IPS-11a (cell line): ENCODE results near the gene ZNF860.
"Not testable (repeated sequence)": the region's sequence is repeated elsewhere in the genome, so short reads cannot be mapped to it uniquely, and the experiment has no call there.

Source experiments
- H3K4me3 ChIP-seq: one replicate; pipeline ENCODE4 v1.5.1; 2013; ENCODE audit warnings: low read depth, low read length, control low read depth

Gene ZNF860

DNA sequence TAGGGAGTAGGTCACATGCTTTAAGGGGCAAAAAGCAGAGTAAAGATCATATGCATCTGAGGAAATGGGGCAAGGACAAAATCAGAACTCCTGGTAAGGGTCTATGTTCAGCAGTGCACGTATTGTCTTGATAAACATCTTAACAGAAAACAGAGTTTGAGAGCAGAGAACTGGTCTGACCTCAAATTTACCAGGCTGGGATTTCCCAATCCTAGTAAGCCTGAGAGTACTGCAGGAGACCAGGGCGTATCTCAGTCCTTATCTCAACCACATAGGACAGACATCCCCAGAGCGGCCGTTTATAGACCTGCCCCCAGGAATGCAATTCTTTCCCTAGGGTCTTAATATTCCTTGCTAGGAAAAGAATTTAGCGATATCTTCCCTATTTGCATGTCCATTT is 13.5 kb downstream of the ZNF860 start:
- H3K4me3 ChIP-seq = not testable (repeated sequence)

DNA sequence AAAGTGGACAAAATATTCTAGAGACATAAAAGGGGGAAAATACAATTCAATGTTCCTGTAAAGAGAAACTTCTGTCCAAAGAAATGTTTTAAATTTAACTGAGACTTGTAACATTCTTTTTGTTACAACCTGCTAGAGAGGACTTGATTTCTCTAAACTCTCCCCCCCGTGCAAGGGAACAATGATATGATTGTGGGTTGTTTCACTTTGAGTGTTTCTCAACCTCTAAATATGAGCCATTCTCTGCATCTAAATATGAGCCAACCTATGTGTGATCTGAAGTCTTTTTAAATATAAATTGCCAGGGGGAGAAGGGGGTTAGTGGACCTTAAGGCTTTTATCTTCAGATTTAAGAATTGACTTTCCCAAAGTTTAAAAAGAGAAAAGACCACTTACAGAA is 14.6 kb downstream of the ZNF860 start:
- H3K4me3 ChIP-seq = no peak overlapping the region

GRCh38 chr3:31997500-31997899 is 15.9 kb downstream of the ZNF860 start:
- no peak overlapping the region for H3K4me3 ChIP-seq

- no peak overlapping the region for H3K4me3 ChIP-seq
Observed at GRCh38 chr3:31999907-32000439, 18.4 kb downstream of the ZNF860 start.

GRCh38 chr3:32000877-32001276 is 19.3 kb downstream of the ZNF860 start:
- no peak overlapping the region for H3K4me3 ChIP-seq

DNA sequence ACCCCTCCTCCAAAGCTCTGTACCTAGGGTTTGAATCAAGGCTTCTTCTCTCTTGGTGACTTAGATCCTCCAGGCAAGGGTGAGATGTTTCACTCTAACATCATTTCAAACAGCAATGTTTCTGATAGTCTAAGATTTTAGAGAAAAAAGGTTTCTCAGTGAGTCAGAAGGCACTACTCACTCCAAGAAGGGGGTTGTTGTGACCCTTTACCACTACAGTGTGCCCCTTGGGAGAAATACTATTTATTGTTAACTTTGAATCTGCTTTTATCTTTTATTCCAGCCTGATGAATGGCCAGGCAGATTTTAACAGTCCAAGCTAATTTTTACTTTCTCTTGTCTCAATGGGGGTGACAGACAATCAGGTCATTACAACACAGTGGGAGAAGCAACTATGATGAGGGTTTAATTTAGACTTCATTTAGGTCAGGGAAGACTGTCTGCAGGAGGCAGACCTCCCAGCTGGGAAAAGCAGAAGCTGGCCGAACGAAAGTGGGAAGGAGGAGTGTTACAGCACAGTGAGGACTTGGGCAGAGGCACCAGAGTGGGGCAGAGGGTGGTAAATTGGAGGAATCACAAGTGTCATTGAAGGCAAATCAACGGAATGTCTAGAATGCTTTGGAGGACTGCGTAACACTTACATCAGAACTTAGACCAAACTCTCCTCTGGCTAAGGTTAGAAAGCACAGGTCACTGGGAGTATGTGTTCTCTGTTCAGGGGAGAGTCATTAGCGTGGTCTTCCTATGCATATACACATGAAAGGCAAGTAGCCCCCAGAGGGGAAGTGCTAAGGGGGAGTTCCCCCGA is 21.2 kb downstream of the ZNF860 start:
- H3K4me3 ChIP-seq = no peak overlapping the region

DNA sequence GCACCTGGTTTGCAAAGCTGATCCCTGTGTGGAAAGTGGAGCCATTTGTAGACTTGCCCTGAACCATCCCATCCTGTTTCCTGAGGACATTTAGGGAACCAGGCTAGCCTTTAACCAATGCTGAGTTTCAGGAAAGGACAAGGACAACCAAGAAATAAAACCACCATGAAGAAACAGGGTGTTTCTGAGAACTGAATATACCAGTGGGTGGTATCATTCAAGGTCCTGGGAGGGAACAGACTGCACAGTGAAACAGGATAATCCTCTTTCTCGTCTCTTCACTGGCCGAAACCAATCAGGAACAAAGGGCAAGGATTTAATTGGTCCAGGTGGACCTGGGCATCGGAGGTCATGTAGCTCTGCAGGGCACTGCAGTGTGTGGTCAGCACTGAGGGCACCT is 21.8 kb downstream of the ZNF860 start:
- no peak overlapping the region for H3K4me3 ChIP-seq

GRCh38 chr3:32004113-32004765 is 22.7 kb downstream of the ZNF860 start:
- no peak overlapping the region for H3K4me3 ChIP-seq

- H3K4me3 ChIP-seq = no peak overlapping the region
Observed at GRCh38 chr3:32009101-32009500, 27.6 kb downstream of the ZNF860 start.

DNA sequence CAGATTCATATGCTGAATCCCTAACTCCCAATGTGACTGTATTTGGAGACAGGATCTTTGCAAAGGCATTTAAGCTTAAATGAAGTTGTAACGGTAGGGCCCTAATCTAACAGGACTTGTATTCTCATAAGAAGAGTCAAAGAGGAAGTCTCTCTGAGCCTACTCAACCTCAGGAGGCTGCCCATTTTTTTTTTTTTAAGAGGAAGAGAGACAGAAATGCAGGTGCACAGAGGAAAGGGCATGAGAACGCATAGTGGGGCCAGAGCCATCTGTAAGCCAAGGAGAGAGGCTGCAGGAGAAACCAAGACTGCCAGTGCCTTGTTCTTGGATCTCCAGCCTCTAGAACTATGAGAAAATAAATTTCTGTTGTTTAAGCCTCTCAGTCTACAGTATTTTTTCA is 28.4 kb downstream of the ZNF860 start:
- no peak overlapping the region for H3K4me3 ChIP-seq

GRCh38 chr3:32010699-32011098 is 29.1 kb downstream of the ZNF860 start:
- H3K4me3 ChIP-seq = not testable (repeated sequence)

DNA sequence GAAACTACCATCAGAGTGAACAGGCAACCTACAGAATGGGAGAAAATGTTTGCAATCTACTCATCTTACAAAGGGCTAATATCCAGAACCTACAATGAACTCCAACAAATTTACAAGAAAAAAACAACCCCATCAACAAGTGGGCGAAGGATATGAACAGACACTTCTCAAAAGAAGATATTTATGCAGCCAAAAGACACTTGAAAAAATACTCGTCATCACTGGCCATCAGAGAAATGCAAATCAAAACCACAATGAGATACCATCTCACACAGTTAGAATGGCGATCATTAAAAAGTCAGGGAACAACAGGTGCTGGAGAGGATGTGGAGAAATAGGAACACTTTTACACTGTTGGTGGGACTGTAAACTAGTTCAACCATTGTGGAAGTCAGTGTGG is 34.1 kb downstream of the ZNF860 start:
- not testable (repeated sequence) for H3K4me3 ChIP-seq

DNA sequence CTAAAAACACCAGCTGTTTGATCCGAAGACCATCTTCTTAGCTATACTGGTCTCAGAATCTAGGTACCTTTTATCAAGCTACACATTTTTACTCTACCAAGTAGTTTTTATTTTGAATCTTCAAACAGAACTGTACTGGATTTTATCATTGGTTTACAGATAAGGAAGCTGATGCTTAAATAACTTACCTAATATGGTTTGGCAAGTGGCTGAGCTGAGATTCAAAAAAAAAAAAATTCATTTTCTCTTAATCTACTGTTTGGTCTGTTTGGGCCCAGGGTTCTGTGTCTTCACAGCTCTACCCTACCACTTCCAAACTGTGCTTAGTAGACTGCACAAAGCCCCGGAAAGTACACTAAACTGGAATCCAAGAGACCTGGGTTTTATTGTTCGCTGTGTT is 35.7 kb downstream of the ZNF860 start:
- H3K4me3 ChIP-seq = no peak overlapping the region

GRCh38 chr3:32018757-32019564 is 37.4 kb downstream of the ZNF860 start:
- no peak overlapping the region for H3K4me3 ChIP-seq

DNA sequence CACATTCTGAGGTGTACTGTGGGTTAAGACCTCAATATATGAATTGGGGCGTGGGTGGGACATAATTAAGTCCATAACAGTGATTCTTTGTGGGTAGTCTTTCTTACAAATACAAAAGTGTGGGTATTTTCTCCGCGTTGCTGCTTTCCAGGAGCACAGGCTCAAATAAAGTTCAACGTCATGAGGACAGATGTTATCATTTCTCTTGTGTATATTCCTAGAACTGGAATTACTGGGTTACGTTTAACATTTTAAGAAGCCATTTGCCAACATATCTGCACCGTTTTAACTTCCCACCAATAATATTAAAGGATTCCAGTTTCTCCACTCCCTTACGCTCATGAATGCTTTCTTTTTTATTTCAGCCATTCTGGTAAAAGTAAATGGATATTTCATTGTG is 39.6 kb downstream of the ZNF860 start:
- H3K4me3 ChIP-seq = no peak overlapping the region

DNA sequence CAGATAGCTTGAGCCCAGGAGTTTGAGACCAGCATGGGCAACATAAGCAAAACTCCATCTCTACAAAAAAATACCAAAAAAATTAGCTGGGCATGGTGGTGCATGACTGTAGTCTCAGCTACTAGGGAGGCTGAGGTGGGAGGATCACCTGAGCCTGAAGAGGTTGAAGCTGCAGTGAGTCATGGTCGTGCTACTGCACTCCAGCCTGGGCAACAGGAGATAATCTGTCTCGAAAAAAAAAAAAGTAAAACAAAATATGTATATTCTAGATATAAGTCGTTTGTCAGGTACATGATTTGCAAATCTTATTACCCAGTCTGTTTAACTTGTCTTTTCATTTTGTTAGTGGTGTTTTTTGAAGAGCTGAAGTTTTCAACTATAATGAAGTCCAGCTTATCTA is 40.2 kb downstream of the ZNF860 start:
- H3K4me3 ChIP-seq = no peak overlapping the region

- no peak overlapping the region for H3K4me3 ChIP-seq
Observed at GRCh38 chr3:32022947-32023346, 41.4 kb downstream of the ZNF860 start.

GRCh38 chr3:32026593-32026992 is 45.0 kb downstream of the ZNF860 start:
- H3K4me3 ChIP-seq = no peak overlapping the region

DNA sequence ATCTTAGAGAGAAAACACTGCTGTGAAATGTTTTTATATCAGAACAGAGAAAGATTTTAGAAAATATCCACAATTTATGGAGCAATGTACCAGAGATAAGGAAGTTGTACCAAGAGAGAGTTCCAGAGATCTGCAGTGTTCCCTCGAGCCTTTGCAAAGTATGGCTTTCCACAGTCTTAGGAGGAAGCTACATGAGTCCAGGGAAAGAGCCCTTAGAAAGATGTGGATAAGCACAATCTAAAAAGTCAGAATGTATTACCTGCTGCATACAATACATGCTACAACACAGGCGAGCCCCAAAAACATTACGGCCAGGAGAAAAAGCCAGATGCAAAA is 56.4 kb downstream of the ZNF860 start:
- H3K4me3 ChIP-seq = no peak overlapping the region

DNA sequence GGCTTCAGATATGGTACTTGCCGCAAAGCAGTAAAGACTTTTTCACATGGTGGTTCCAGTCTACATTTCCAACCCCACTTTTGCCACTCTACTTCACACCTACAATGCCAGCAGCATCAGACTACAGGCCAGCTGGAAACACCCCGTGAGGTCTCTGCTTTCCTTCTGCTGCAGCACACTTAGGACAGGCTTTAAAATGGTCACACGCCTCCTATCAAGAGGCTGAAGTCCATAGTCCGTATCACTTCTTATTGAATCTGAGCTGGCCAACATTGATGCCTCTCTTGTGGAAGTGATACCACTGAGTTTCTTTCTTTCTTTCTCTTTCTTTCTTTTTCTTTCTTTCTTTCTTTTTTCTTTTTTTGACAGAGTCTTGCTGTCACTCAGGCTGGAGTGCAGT is 59.8 kb downstream of the ZNF860 start:
- no peak overlapping the region for H3K4me3 ChIP-seq
